ENCODE measurements around the gene NCEH1.

The NCEH1 gene

DNA sequence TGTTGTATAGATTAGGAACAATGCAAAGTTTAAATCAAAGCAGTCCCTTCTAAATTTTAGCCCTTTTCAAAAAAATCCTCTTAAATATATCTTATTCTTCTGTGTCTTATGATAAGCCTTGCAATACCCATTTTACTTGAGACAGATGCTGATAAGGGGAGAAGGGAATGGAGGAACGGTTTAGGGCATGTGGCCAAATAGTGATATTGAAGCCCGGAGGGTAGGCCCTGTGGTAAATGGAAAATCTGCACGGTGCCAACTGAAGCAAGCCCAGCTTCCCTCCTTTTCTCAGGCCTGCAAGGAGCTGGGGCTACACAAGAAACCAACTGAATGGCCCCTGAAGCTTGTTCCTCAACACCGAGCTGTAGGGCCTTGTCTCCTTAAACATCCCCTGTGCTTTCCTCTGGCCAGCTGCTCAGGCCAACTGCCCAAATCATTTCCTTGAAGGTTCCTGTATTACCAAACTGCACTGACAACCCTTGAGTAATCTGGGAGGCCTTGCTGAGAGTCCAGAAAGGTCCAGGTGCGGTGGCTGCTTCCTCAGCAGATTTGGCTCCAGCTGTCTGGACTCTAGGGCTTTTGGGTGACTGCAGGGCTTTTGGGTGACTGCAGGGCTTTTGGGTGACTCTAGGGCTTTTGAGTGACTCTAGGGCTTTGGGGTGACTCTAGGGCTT is 67.2 kb downstream of the NCEH1 start:
- DNase-seq (ENCODE audit: low spot score), result no peak

DNA sequence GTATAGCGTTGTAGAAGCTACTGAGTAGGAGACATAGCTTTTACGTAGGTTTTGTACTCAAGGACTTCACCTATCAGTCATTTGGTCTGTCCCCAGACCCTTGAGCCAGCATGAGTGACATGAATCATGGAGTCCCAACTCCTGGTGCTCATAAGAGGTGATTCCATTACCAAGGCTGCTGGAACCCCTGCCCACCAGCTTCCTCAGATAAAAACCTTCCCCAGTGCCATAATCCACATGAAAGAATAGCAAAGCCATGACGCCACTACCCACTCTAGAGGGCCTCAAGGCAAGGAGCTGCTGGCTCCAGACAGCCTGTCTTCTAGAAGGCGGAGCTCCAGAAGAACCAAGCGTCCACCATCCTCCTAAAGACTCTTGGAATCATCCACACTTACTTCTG is 69.6 kb downstream of the NCEH1 start:
- no peak for DNase-seq (ENCODE audit: low spot score)

DNA sequence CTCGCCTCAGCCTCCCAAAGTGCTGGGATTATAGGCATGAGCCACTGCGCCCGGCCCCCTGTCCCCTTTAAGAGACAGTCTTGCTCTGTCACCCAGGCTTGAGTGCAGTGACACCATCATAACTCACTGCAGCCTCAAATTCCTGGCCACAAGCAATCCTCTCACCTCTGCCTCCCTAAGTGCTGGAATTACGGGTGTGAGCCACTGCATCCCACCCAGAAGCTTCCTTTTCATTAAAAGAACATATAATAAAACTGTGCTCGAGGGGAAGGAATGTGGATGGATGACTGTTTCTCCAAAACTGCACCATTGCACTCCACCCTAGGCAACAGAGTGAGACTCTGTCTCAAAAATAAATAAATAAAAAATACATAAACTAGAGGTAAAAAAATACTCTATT is 70.1 kb downstream of the NCEH1 start:
- DNase-seq (ENCODE audit: low spot score), result no peak

DNA sequence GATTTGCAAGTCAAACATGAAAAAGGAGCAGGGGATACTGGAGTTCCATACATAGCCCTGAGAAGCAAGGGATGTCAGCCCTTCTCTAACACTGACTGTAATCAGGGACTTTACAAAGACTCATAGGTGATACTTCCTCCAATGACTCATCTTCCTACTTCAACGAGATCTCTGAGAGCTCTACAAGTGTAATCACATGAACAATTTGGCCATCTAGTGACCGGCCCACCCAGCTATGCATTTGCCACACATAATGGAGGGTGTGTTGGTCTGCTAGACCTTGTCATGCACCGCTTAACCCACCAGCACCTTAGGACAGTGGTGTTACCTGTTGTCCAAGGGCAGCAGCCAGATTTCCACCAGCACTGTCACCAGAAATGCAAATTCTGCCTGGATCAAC is 75.3 kb downstream of the NCEH1 start:
- no peak for DNase-seq (ENCODE audit: low spot score)

DNA sequence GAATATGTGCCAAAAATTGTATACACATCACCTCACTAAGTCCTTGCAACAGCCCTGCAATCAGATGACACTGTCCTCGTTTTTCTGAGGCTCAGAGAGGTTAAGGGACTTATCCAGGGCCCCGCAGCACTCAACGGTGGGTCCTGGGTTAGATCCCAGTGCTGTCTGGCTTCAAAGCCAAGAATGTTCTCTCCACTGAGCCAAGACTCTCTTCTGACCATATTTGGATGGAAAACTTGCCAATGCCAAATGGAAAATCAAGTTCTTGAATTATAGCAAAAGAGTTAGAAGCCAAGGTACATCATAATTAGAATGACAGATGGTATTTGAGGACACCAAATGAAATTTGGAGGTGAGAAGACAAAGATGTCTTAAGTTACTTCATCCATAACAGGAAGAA is 75.9 kb downstream of the NCEH1 start:
- DNase-seq (ENCODE audit: low spot score), result no peak

DNA sequence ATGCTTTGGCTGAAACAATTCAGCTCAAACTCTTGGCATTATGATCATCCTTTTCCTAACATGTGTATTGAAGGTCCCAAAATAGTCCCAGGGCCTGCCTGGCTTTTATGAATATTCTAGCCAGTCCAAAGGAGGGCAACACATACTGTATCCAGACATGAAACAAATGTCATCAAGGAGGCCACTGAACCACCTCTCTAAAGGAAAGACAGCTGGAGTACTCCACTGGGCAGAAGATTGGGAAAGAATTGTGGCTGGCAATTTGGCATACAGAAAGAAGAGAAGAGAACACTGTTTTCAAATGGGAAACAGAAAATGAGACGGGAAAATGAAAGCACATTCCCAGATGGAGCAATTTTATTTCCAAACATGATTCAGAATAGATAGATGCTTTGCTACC is 80.6 kb downstream of the NCEH1 start:
- DNase-seq (ENCODE audit: low spot score), result peak; percentile 42

DNA sequence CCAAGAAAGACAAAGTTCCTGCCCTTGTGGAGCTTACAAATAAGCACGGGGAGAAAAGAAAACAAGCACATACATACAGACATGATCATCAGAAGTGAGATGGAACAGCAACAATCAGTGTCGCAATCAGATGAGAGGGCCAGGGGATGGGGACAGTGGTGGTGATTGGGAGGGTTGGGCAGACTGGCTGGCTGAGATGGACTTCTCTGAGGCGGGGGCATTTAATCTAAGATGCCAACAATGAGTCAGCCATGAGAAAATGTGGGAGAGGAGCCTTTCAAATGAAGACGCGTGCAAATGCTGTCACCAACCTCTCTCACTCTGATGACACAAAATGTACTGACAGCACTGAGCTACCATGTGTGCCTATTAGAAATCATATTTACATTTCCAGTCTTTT is 81.4 kb downstream of the NCEH1 start:
- peak; percentile 31 for DNase-seq (ENCODE audit: low spot score)

DNA sequence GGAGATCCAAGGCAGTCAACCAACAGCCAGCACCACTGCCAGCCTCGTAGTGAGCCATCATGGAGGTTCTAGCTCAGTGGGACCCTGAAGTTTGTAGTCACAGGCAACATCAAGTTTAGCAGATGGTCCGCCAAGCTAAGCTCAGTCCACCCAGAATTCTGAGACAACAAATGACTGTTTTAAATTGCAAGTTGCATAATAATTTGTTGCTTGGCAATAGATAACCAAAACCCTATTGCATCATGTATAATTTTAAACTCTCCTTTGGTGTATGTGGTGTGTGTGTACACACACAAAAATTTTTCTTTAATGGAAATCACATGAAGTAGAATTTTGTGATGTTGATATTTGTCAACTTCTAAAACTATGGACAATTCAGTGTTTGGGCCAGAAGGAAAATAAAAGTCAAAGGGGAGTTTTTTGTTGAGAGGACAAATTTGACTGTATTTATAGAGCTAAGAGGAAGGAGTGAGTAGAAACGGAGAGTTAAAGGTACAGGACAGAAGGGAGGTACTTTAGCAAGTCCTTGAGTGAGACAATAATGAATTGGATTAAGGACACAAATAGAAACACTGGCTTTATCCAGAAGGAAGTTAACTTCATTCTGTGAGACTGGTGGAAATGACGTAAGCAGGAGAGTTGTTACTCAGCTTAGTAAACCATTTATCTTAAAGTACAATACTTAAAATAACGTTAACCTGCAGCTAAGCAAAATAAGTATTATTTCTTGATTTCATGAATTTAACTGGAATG is 83.6 kb downstream of the NCEH1 start:
- DNase-seq (ENCODE audit: low spot score), result peak; percentile 42

DNA sequence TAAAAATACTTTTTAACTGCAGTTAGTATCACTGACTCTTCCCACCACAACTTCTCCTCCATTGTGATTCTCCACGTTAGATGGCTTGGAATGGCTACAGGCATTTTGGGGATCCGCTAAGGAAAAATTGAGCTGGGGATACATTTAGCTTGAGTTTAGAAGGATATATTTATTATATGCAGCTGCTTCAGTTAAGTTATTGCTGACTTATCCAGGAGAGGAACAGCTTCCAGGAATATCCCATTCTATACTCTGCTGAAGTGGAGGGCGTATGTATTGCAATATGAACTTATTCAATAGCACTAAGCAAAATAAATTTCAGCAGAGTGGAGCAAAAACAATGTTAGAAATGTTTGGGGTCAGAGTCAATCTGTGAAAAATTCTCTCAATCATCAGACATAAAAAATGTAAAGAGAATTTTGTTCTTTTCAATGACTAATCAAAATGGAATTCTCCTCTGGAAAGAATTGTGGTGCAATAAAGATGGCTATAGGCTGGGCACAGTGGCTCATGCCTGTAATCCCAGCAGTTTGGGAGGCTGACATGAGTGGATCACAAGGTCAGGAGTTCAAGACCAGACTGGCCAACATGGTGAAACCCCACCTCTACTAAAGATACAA is 84.7 kb downstream of the NCEH1 start:
- peak; percentile 57 for DNase-seq (ENCODE audit: low spot score)

DNA sequence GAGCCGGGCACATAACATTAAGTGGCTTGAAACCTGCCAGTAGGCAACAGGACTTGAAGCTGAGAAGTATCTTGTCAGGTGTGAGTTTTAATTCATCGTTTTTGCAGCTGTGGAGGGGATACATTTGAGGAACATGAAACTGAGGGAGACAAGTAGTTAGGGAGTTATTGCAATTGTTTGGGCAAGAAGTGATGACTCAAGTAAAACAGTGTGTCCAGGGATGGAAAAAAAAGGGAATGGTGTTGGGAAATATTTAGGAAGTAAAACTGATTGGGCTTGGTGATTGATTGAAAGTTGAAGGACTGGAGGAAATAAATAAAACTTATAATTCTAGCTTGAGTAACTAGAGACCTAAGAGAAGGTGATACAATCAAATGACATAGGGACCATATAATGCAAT is 85.5 kb downstream of the NCEH1 start:
- DNase-seq (ENCODE audit: low spot score), result peak; percentile 47

DNA sequence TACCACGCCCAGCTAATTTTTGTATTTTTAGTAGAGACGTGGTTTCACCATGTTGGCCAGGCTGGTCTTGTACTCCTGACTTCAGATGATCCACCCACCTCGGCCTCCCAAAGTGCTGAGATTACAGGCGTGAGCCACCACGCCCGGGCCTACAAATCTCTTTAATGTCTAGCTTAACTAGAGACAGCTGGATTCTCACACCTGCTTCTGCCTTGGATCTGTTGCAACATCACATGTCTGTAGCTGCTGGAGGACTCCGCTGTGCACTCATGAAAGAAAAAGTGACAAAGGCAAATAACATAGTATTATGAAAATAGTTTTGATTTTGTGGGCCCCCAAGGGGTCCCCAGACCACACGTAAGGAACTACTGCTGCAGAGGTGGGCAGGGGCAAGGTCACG is 85.9 kb downstream of the NCEH1 start:
- DNase-seq (ENCODE audit: low spot score), result no peak

DNA sequence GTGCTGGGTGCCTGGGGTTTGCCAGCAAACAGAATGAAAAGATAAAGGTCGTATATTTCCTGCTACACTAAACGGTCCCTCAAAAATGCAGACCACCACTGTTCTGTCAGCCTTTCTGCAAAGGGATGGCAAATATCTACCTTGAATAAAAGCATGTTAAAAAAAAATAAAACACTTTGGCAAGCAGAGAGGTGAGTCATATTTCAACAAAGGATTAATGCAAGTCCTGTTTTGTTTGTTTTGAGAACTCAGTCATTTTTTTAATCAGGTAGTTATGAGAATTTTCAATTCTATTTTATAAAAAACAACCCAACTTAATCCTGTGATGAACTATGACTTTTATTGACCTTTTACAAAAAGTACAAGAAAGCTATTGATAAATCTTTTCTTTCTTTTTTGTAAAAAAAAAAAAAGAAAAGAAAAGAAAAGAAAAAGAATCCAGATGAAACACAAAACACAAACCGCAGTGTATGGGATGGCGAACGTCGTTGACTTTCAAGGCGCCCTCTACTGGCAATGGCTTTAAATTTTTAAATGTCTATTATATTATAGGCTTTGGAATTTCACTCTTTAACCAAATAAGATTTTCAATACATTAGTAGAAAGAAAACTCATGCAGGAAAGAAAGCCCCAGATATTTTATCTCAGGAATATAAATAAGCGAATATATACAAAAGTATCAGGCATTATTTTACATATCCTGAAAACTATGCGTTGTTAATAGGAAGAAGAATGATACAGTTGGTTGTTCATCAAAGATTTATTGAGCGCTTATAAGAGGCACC is 87.8 kb downstream of the NCEH1 start:
- peak; percentile 29 for DNase-seq (ENCODE audit: low spot score)

DNA sequence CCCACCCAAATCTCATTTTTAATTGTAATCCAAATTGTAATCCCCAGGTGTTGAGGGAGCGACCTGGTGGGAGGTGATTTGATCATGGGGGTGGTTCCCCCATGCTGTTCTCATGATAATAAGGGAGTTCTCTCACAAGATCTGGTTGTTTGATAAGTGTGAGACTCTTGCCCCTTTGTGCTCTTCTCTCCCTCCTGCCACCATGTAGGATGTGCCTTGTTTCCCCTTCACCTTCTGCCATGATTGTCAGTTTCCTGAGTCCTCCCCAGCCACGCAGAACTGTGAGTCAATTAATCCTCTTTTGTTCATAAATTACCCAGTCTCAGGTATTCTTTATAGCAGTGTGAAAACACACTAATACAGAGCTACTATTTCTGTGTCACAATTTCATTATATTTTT is 88.7 kb downstream of the NCEH1 start:
- DNase-seq (ENCODE audit: low spot score), result no peak

DNA sequence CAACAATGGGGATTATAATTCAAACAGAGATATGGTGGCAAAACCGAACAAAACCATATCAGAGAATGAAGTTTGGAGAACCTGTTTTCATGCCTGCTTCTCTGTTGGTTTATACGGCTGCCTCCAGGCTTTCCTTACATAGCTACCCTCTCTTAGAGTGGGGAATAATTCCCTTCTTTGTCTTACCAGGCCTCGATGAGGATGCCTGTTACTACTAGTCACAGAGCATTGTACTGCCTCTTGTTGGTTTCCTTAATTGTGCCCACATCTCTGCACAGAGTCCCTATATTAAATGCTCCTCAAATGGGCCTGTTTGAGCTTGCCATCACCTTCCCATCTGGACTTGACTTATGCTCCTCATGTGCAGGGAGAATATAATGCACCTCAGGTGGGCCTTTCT is 92.9 kb downstream of the NCEH1 start:
- no peak for DNase-seq (ENCODE audit: low spot score)

DNA sequence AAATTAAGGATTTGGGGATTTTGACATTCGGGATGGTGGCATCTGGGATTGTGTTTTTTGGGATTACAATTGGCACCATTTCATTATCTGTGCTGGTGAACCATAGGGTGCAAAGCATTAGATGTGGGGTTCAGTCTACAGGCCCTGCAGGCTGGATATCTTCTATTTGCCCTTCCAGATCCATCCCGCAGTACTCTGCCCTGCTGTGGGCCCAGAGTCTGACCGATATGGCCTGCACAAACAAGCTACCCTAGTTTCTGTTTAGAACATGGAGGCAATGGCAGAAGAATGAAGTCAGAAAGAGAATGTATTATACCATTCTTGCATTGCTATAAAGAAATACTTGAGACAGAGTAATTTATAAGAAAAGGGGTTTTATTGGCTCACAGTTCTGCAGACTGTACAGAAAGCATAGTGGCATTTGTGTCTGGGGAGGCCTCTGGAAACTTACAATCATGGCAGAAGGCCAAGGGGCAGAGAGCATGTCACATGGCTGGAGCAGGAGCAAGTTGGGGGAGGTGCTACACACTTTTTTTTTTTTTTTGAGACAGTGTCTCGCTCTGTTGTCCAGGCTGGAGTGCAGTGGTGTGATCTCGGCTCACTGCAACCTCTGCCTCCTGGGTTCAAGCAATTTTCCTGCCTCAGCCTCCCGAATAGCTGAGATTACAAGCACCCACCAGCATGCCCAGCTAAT is 93.7 kb downstream of the NCEH1 start:
- no peak for DNase-seq (ENCODE audit: low spot score)

DNA sequence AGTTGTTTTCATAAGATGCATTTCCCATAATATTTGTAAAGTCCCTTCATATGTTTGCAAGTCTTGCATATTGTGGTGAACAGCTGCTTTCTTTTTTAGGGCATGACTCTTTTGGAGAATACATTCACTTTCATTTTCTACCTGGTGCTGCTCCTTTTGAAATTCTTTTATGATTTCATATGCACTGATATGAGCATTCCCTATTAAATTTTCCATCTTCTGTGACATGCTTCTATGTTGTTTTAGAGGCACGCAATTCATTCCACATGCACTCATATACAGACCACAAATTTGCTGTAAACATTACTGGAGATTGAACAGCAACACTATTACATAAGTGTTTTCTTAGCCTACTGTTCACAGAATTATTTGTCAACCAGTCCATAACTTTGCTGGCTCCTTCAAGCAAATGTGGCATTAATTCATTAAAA is 94.8 kb downstream of the NCEH1 start:
- no peak for DNase-seq (ENCODE audit: low spot score)

DNA sequence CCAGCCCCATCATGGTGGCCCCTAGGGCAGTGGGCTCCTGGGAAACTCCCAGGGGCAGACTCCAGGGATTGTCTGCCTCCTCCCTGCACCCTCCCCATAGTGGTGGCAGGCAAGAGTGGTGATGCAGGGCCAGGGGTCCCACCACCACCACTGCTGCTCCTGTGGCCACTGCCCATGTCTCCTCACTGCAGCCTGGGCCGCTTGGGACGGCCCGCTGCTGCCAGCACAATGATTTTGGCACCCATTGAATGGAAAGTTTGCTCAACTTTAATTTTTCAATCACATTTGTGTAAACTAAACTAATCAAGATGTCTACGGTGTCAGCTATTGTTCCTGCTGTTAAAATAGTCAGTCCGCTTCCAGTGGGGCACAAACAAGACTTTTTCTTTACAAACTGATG is 95.6 kb downstream of the NCEH1 start:
- DNase-seq (ENCODE audit: low spot score), result no peak

DNA sequence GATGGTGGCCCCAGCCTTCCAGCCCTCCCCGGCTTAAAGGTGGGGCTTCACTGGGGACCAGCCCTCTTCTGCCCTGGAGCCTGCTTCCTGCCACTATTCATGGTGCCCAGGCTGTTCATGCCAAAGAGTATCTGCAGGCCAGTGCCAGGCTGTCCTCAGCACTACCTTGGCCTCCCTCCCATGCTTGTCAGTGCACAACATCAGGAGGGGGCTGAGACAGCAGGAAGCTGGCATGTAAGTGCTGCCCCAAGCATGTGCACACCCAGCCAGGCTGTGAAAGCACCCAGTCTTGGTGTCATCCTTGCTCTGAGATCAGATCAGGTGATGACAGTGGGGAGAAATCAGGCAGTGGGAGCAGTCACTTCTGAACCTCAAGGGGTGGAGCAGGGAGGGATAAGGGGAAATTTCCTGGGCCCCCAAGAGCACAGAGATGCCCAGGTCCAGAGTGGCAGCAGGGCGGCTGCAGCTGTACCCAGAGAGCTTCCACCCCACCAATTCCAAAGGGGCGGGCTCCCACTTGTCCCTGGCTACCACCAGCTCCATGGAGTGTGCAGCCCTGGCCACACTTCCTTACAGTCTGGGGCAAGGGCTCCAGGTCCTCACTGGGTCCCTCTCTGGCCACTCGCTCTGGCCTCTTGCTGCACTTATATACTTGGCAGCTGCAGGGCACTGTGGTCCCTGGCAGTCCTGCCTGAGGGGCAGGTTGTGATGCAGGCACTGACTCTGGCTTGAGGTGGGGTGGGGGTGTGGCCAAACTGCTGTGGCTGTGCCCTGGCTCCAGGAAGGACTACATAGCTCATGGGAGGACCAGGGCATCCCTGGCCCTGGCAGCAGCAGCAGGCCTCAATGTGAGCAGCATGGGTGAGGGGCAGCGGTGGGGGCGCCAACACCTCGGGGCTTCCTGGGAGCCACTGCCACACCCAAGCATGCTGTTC is 96.3 kb downstream of the NCEH1 start:
- no peak for DNase-seq (ENCODE audit: low spot score)

DNA sequence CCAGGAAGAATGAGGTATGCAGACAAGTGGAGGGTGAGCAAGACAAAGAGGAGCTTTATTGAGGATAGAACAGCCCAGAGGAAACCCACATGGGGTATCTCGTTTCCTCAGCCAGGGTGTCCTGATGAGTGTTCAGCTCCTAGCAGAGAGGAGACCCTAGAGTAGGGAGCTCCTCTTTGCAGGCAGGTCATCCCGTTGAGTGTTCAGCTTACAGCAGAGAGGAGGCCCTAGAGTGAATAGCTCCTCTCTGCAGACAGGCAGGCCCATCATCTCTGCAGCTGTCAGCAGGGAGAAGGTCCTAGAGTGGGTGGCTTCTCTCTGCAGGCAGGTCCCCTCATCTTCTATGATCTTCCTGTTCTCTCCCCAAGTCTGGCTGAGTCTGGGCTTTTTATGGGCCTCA is 97.0 kb downstream of the NCEH1 start:
- DNase-seq (ENCODE audit: low spot score), result no peak

DNA sequence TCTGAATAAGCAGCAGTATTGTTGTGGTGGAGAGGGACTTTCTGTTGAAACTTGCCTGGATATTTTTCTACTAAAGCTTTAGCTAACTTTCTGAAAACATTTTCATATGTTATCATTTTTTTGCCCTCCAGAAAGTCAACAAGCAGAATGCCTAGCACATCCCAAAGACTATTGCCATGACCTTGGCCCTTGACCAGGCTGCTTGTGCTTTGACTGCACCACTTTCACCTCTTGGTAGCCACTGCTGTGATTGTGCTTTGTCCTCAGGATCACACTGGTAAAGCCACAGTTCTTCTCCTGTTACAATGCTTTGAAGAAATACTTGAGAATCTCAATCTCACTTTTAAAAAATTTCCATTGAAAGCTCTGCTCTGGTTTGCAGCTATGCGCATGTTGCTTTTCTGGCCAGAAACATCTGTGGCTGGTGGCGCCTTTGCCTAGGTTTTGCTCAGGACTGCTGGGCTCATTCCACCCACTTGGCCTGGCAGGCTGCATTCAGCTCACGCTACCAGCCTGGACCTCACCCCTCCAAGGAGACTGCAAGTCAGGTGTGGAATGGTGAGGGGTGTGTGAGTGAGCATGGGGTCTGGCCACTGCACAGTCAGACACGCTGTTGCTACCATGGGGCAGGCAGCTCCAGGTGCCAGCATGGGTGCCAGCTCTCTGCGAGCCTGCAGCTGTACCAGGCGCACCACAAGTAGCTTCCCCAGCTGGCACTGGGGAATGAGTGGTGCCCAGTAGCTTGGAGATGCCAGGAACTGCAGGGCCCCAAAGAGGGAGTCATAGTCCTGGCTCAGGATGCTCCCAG is 97.8 kb downstream of the NCEH1 start:
- no peak for DNase-seq (ENCODE audit: low spot score)
